GM19328 (cell line): ENCODE data around the gene ARHGEF39.
A peak's percentile ranks its signal among the peaks of the same experiment; 100 is the strongest.

ENCODE experiments used
- ATAC-seq: cut with Tn5 transposase; IDR thresholded peaks from one replicate; pipeline ENCODE4 v1.9.1; 2021; ENCODE audit warnings: mild to moderate bottlenecking, moderate library complexity; ENCODE audit not compliant: unreplicated experiment

Gene ARHGEF39, protein sequence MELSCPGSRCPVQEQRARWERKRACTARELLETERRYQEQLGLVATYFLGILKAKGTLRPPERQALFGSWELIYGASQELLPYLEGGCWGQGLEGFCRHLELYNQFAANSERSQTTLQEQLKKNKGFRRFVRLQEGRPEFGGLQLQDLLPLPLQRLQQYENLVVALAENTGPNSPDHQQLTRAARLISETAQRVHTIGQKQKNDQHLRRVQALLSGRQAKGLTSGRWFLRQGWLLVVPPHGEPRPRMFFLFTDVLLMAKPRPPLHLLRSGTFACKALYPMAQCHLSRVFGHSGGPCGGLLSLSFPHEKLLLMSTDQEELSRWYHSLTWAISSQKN

DNA sequence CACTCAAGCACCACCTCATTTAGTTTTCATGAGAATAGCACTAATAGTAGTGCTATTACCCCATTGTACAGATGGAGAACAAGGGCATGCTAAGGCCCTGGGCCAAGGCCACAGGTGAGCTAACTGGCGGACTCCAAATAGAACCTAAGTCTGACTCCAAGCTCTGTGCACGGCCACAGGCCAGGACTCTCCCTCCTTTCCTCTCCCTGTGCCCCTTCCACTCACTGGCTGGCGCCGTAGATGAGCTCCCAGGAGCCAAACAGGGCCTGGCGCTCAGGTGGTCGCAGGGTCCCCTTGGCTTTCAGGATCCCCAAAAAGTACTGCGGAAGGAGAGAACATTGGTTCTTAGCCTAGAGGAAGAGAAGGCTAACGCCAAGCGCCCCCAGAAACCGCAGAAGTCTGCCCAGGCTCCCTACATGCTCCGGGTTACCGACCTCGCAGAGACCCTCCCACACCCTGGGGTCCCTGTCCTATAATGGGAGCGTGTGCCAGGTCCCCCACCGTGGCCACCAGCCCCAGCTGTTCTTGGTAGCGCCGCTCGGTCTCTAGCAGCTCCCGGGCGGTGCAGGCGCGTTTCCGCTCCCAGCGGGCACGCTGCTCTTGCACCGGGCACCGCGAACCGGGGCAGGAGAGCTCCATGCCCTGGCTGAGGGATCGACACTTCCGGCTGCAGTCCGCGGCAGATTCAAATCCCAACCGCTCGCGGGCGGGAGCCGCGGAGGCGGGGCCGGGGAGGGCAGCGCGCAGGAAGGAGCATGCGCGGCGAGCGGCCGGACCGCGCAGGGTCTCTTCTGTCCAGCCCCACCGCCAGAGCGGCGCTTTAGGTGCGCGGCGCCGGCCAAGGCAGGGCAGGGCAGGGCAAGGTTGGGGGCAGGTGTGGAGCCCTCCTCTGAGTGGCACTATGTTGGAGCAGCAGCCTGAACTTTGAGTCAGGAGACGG, at the start of gene ARHGEF39:
ARHGEF39 (minus strand) TSS at position 665 of the 940 bp plus-strand sequence; CDS start at position 639, 26 bp downstream.
- peak; percentile 57 for ATAC-seq

DNA sequence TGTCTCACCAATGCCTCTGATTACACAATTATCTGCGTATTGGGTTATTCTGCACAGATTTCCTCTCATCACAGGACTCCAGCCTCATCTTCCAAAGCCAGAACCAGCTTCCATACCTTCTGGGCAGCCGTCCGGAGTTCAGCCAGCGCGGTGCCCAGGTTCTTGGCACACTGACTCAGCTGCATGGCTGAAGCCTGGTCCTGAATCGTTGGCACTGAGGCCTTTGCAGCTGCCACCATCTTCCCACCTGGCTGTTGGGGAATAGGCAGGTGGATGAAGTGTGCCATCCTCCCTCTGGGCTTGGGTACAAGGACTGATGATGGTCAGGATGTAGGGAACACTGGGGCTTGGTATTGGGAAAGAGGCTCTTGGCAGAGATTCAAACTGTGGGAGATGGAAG, 49.1 kb upstream of the ARHGEF39 start:
- no peak for ATAC-seq

DNA sequence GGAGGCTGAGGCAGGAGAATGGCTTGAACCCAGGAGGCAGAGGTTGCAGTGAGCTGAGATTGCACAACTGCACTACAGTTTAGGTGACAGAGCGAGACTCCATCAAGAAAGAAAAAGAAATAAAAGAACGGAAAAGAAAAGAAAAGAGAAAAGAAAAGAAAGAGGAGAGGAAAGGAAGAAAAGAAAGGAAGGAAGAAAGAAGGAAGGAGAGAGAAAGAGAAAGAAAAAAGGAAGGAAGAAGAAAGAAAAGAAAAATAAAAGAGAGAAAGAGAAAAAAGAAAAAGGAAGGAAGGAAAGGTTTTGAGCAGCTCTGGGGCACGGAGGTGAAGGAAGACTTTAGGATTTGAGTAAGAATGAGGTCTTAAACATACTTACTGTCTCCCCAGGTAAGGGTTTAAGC, 48.6 kb upstream of the ARHGEF39 start:
- ATAC-seq: no peak

DNA sequence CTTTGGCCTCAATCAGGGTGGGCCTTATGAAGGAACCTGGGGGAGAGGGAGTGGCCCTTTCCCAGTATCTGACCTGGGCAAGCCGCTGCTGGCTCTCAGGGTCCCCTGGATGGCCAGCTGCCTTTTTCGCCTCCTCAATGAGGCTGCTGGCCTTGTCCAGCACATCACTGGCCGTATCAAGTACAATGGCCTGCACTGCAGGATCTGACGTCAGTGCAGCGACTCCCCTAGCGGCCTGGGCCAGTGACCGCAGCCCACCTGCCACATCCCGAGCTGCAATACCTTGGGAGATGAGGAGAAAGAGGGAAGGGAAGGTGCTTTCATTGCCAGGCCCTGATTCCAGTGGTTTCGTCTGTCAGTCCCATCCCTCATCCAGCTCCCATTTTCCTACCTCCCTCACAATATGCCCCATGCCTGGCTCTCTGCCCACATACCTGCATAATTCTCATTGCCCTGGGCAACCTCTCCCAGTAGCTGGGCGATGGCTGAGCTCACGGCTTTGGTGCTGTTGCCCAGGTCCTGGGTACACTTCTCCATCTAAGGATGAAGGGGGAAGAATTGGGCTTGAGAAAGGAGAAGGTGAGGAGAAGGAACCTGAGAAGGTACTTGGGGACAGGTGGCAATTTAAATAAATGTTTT, 47.9 kb upstream of the ARHGEF39 start:
- ATAC-seq: no peak

DNA sequence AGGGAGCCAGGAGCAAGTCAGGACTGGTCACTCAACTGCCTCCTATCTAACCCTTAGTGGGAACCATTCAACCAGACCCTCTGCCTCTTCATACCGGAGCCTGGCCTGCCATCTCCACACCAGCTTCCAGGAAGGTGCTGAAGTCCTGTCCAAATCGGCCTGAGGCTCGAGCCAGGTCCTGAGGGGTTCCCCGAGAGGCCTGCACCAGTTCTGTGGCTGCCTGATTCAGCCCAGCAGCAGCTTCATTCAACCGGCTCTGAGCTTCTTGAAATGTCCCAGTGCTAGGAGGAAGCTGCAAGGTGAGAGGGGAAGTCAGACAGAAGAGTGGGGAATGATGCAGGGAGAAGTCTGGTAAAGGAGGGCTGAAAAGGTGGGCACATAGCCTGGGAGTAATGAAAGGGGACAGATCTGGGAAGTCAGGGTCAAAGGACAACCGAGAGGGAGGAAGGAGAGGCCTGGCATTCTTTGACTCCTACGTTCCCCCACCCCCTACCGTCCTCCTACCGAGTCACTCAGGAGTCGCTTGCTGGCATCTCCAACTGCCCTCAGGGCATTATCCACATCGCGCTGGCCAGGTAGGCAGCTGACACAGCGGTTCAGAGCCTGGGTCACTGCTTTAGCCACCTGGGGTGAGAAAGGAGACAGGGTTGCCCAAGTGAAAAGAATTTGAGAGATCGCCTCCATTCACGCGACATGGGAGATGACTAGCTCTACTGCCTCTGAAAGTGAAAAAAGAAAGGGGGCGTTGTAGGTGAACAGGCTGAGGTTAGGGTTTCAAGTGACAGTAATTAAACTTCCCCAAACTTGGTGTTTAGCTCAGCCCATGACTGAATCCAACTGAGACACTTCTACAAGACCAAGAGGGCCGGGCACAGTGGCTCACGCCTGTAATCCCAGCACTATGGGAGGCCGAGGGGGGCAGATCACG, 46.8 kb upstream of the ARHGEF39 start:
- ATAC-seq: no peak

DNA sequence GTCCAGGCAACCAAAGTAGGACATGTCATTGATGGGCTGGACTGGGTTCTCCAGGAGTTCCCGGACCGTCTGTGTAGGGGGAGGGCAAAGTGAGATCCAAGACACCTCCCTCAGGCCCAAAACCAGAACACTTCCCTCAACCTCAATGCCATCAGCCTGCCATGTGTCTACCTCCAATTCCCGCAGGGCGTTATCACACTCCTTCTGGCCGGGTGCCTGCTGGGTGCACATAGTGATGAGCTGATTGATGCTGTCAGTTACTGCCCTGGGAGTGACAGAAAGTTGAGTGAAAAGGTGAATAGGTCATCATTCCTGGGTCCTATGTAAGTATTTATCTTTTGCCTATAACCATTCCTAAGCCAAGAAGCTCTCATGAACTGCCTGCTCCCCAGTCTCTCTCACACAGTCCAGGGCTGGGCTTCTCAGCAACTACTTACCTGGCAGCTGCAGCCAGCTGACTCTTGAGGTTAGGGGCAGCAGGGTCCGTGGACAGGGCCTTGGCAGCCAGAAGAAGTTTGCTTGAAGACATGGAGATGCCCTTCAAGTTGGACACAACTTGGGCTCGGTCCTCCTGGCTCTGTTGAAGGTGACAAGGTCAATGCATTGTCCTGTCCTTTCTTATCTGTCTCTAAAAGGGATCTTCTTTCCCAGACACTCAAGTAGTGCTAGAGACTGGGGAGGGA, 46.0 kb upstream of the ARHGEF39 start:
- no peak for ATAC-seq

DNA sequence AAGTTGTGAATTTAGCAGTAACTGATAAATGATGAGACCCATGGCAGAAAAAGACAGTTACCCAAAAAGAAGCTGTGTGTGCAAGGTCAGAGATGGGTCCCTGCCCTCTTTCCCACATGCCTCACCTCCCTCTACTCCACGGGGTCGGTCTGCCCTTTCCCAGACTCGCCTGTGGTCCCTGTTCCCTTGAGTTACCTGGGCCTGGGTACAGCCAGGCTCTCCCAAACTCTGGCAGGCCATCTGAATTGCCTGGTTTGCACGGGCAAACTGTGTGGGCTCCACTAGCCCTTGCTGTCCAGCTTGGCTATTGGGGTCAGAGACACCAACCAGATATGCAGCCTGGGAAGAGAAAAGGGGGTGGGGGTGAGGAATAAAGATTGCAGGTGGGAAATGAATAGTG, 43.2 kb upstream of the ARHGEF39 start:
- ATAC-seq: no peak

DNA sequence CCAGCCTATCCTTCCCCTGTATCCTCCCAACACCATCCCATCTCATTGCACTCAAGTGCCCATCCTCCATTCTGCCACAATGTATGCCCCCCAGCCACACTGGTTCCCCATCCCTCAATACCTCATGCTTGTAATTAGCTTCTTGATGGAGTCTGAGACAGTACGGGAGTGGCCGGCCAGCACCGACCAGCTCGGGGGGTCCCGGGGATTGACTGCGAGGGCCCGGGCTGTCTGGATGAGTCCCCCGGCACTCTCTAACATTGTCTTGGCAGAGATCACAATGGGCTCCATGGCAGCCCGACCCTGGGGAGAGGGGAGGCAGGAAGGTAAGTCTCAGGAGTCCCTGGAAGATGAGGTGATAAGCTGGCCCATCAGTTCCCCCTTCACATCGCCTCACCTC, 42.0 kb upstream of the ARHGEF39 start:
- no peak for ATAC-seq

DNA sequence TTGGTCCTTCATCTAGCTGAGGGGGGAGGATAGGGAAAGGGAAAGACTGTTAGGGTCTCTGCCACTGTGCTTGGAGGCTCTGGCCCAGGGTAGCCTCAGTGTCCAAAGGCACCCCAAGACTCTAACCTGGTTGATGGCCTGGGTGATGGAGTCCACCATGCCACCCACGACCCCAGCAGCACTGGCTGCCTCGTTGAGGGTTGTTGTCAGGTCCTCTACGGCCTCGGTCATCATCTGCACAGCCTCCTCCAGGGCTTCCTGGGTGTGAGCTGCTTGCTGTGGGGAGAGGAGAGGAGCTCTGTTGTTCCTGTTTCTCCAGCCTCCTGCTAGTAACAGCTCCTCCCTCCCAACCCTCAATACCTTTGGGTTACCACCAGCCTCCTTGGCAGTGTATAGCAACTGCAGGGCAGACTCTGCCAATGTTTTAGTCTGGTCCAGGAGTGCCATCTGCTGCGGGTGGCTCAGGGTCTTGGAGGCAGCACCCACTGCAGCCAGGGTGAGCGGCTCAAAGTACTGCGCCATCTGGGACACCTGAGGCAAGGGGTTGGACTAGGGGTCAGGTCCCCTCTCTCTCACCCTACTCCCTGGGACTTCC, 40.9 kb upstream of the ARHGEF39 start:
- ATAC-seq: no peak

DNA sequence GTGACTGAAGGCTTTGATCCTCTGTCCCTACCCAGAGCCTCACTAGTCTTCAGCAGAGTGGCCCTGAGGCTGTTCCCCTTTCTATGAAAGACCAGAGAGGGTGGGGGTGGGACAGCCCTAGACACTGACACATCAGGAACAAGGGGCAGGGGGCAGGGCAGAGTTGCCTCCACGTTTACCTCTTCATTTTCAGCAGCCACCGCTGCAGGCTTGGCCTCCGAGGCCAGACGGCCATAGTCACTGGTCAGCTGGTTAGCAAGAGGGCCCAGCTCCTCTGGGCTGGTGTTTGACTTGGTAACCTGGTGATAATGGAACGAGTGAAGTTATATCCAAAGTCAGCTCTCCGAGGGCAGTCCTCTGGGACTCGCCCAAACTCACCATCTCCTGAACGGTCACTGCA, 40.4 kb upstream of the ARHGEF39 start:
- ATAC-seq: no peak

DNA sequence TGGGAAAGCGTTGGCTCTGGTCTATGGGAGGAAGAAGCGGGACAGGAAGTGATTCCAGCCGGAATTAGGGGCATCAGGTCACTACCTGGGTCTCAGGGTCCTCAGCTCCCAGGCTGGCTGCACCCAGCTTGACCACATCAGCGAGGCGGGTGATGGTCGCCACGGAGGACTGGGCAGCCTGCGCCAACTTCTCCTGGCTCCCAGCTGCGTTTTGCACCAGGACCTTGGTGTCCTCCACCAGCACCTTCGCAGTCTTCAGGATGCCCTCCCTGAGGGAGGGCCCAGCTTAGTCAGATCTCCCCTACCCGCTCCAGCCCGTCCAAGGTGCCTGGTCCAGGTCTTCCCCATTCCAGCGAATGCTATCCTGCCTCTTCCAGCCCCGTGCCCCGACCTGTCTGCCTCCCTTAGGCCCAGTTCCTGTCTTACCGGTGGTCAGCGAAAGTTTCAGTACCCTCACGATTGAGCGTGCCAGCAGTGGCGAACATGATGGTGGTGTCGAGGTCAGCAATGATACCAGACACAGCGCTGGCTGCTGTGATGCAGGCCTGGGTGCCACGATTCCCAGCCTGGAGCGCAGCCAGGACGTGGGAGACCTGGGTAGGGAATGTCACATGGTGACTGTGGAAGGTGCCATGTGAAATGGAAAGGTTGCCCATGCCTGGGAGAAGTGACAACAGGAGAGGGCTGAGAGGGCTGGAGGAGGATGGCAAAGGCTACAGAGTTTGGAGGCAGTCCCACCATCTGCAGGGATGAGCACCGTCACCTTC, 39.1 kb upstream of the ARHGEF39 start:
- ATAC-seq: no peak

DNA sequence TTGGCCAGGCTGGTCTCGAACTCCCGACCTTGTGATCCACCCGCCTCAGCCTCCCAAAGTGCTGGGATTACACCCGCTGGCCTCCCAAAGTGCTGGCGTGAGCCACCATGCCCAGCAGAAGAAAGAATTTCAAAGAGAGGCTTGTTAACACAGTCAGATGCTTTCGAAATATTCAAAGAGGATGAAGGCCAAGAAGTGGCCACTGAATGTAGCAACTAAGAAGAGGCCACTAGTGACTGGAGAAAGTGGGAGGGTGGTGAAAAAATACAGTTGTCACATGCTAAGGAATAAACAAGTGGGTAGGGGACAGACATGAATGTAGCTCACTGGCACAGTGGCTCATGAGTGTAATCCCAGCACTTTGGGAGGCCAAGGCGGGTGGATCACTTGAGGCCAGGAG, 37.7 kb upstream of the ARHGEF39 start:
- no peak for ATAC-seq

DNA sequence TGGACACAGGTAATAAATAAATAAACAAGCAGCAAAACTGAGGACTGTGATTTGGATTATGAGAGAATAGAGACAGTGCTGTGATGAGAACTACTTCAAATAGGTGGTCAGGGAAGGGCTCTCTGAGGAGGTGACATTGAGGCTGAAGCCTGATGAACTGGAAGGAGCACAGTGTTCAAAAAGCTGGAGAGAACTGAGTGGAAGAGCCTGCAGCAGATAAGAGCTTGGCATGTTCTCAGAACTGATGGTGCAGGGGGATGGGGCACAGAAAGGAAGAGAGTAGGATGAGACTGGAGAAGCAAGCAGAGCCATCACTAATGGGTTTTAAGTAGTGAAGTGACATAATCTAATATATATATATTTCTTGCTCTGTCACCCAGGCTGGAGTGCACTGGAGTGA, 35.9 kb upstream of the ARHGEF39 start:
- ATAC-seq: no peak

DNA sequence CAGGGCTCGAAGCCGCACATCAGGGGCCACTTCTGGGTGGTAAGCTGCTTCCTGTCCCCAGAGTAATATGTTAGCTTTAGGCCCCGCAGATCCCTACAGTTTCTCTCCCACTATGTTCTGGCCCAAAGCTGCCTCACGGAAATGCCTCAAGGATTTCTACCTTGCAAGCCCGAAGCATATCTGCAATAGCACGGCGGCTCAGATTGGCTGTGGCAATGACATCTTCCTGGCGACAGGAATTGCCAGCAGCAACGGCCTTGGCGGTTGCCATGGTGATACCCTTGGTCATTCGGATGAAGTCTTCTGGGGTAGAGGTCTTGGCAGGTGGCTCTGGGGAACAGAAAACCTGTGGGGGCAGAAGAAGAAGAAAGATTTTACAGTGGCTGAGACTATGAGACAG, 35.0 kb upstream of the ARHGEF39 start:
- no peak for ATAC-seq

DNA sequence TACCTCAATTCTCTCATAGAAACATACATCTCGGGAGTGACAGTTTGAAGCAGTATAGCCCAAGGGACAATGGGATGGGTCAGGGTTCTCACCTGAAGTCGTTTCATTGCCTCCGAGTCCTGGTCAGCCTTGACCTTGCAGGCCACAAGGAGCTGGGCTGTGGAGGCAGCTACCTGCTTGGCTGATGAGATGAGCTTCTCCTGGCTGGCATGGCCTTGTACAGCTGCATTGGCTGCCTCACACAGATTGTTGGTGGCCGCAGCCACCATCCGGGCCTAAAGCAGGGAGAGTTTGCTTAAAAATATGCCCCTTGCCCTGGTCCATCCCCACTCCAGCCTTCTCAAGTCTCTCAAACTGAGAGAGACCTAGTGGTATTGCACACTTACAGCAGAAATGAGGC, 33.2 kb upstream of the ARHGEF39 start:
- no peak for ATAC-seq

DNA sequence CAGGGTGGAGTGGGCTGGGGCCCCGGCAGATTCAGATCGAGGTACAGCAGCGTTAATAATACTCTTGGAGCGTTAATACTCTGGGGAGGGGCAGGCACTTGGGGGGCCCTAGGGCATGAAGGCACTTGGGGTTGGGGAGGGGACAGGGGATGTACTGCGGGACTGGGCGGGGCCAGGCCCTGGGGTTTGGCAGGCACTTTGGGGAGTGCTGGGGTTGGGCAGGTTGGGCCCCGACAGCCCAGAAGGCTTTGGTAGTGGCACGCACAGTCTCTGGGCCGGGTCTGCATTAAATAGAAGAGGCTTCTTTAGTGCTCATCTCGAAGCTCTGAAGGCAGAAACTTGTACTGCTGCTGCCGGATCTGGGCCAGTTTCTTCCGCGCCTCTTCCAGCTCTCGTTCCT, 32.5 kb upstream of the ARHGEF39 start:
- no peak for ATAC-seq

DNA sequence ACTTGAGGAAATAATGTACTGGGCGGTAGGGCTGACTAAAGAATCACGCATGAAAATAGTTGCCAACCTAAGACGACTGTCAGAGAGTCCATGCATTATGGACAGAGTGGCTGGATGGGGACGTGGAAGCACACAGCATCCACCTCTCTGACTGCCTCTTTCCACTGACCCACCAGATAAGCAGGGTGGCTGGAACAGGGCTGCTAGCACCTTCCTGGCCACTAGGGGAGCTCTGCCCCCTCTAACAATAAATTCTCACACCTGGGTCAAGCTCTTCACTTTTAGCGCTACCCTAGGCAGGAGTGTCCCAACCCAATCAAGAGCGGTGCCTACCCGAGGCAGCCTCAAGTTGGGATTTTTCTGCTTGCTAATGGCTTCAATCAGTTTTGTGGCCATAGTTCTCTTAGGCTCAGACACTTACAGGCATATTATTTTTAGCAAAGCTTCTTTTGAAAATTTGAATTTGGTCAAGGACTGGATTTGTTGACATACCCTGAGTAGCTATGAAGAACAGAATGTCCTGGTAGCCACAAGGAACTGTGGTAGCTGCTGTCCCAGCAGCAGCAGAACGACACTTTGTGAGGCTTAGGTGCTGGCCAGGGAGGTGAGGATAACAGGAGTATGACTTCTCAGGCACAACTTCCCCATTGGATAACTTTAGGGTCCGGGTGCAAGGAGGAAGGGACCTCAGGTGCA, 31.7 kb upstream of the ARHGEF39 start:
- peak; percentile 70 for ATAC-seq

DNA sequence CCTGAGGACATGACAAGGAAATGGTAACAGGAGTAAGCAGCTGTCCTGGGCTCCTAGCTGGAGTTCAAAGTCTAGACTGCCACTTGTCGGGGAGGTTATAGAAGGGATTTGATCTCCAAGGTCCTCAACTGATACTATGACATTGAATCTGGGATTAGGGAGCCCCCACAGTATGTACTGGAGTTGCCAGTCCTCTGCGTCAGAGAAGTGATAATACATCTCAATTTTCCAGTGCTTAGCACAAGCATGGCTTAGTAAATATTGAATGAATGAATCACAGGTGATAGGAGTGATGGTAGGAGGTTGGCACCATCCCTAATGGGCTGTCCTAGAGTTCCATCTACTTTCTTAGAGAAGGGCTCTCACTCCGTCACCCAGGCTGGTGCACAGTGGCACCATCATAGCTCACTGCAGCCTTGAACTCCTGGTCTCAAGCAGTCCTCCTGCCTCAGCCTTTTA, 31.0 kb upstream of the ARHGEF39 start:
- ATAC-seq: no peak
